BJ (cell line): Measurements from ENCODE around the gene IGLL5. TPM values are rescaled to one million over a fixed set of nuclear protein-coding genes. Genes with fewer than 3 reads are reported as not detected.

ENCODE experiments used
- CTCF ChIA-PET: fragments of 350-600 bp; formaldehyde crosslinking; extraction: SDS; loops from one replicate; lab custom pipeline; 2021; ENCODE audit warnings: antibody characterized with exemption, inconsistent platforms; lab: Yijun Ruan, JAX
- POLR2A ChIA-PET: fragments of 300-600 bp; sonication (Branson Sonifier 250); formaldehyde crosslinking; extraction: SDS; loops from one replicate; lab custom pipeline; 2021; ENCODE audit warnings: antibody characterized with exemption; lab: Charles Lee
- DNase-seq: peaks from one replicate; pipeline ENCODE4 v3.0.0-alpha.2; 2011; ENCODE audit warnings: low read depth
- H3K27me3 ChIP-seq: 2 replicates; pipeline ENCODE4 v1.6.0; 2011; ENCODE audit warnings: low read length; ENCODE audit not compliant: control insufficient read depth, insufficient read depth
- H3K36me3 ChIP-seq: 2 replicates; pipeline ENCODE4 v1.5.1; 2011; ENCODE audit warnings: low read length; ENCODE audit not compliant: control insufficient read depth, insufficient read depth
- H3K4me3 ChIP-seq: 2 replicates; pipeline ENCODE4 v1.5.1; 2011; ENCODE audit warnings: low read depth, mild to moderate bottlenecking, control low read depth, low read length
- polyA plus RNA-seq: library from polyadenylated mRNA; depleted of rRNA; stranded (reverse); fragments of >200 nt; gene quantifications from 2 replicates; pipeline ENCODE4 v1.2.3, GENCODE V29; 2011
- TF ChIP-seq, protein P1 (sequence below): IDR thresholded peaks from 2 replicates; pipeline ENCODE4 v1.5.1; 2011; ENCODE audit warnings: low read depth, mild to moderate bottlenecking, control low read depth, inconsistent platforms, low read length, moderate library complexity; ENCODE audit not compliant: insufficient read depth

Gene IGLL5
- polyA plus RNA-seq, 1 experiment, result not detected

DNA sequence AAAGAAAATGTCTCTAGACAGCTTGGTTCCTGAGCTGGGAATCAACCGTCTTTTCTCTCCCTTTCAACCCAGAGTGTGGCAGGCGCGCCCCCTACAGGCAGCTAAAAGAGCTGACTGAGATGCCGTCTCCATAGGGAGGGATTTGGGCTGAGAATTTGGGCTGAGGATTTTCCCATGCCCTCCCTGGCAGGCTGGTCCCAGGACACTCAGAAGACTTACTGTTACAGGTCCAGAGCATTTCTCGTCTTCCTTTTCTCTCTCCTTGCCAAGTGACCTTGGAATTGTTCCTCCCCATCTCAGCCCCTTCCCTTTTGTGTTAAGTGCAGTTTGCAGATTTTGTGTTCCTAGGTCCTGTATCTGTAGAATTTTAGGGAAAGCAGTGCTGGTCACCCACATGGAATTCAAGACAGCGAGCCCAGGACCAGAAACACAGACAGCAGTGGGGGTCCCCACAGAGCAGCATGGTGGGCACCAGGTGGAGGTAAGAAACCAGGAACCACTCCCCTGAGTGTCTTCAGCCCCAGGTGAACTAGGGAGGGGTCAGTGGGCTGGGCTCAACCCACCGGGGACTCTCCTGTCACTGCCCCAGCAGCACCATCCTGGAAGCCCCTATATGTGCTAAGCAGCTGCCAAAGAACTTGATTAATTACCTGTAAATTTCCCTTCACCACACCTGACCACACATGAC is 9.9 kb upstream of the IGLL5 start:
- H3K4me3 ChIP-seq, result no peak overlapping the region
- TF ChIP-seq, protein P1, sequence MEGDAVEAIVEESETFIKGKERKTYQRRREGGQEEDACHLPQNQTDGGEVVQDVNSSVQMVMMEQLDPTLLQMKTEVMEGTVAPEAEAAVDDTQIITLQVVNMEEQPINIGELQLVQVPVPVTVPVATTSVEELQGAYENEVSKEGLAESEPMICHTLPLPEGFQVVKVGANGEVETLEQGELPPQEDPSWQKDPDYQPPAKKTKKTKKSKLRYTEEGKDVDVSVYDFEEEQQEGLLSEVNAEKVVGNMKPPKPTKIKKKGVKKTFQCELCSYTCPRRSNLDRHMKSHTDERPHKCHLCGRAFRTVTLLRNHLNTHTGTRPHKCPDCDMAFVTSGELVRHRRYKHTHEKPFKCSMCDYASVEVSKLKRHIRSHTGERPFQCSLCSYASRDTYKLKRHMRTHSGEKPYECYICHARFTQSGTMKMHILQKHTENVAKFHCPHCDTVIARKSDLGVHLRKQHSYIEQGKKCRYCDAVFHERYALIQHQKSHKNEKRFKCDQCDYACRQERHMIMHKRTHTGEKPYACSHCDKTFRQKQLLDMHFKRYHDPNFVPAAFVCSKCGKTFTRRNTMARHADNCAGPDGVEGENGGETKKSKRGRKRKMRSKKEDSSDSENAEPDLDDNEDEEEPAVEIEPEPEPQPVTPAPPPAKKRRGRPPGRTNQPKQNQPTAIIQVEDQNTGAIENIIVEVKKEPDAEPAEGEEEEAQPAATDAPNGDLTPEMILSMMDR, result peak; percentile 79
- H3K27me3 ChIP-seq, result no peaks in the 10 kb centered on the region; the same call in 1 of the 2 replicates
- no peaks in the 10 kb centered on the region for H3K36me3 ChIP-seq
- no peak for DNase-seq
- ChIA-PET CTCF (interaction anchor here (0.6 to 2.0 kb wide), 11 partner anchors 9 to 291 kb away, joined by 3 to 6 read pairs (median 4); no protein-coding TSS in a partner anchor), POLR2A (no interaction called here)

- no peak overlapping the region for H3K4me3 ChIP-seq
- TF ChIP-seq, protein P1, result no peak
- DNase-seq, result no peak
- H3K36me3 ChIP-seq, result no peaks in the 10 kb centered on the region
- no peaks in the 10 kb centered on the region; the same call in 1 of the 2 replicates for H3K27me3 ChIP-seq
- CTCF ChIA-PET, result interaction anchor here (0.9 to 2.0 kb wide), 8 partner anchors 8 to 156 kb away, joined by 3 to 6 read pairs (median 3); no protein-coding TSS in a partner anchor
- POLR2A ChIA-PET, result no interaction called here
These were observed 9.4 kb upstream of the IGLL5 start for GRCh38 chr22:22878211-22878570.

DNA sequence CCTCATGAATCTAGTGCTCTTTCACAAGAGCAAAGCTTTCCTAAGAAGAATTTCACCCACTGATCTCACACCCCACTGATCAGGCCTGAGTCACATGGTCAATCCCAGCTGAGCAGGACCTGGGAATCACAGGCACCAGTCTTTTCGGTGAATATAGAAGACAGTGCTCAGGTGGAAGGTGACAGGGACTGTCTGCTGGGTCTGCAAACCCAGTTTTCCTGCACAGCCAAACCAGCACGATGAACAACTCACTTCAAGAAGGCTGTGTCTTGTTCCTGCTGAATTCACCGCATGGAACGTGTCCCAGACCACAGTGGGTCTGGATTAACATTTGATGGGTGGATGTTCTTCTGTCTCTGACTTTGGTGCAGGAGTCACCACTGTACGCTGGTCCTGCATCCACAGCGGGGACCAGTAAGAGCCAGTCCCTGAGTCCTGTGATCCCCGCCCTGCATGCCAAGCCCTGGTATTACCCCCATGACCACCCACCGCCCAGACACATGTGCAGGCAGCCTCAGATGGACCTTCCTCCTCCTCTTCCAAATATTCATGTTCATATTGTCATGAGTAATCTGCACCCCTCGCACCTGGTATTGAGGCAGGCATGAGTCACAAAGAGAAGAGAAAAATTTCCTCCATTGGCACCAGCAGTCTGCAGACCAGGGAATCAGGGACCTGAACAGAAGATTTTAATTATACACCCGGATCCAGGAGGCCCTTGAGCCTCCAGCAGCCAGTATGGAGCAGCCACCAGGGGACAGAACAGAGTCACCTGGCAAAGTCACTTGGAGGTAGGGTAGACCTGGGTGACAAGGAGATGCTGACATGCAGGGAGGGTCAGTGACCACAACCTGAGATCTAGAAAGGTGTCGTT is 8.6 kb upstream of the IGLL5 start:
- H3K27me3 ChIP-seq, result no peaks in the 10 kb centered on the region; the same call in 1 of the 2 replicates
- H3K36me3 ChIP-seq, result no peaks in the 10 kb centered on the region
- POLR2A ChIA-PET, result no interaction called here
- DNase-seq, result no peak
- TF ChIP-seq, protein P1, result no peak
- CTCF ChIA-PET, result interaction anchor here (0.9 to 2.0 kb wide), 6 partner anchors 8 to 126 kb away, joined by 3 to 5 read pairs (median 3); no protein-coding TSS in a partner anchor
- H3K4me3 ChIP-seq, result no peak overlapping the region

GRCh38 chr22:22879675-22880155 is 7.9 kb upstream of the IGLL5 start:
- Histone ChIP-seq H3K36me3 (no peaks in the 10 kb centered on the region), H3K27me3 (no peaks in the 10 kb centered on the region; the same call in 1 of the 2 replicates), H3K4me3 (no peak overlapping the region)
- TF ChIP-seq, protein P1, result no peak
- DNase-seq, result no peak
- CTCF ChIA-PET, result interaction anchor here (0.9 kb wide), 1 partner anchor 17 kb away, joined by 3 read pairs; no protein-coding TSS in a partner anchor
- POLR2A ChIA-PET, result no interaction called here
